Gastroesophageal sphincter (tissue), 3 donors: ENCODE results near the gene MASP2.

ENCODE experiments used
- EP300 ChIP-seq: sonication (generic); formaldehyde crosslinking; IDR thresholded peaks from one replicate; pipeline ENCODE4 v1.6.1; 2017; ENCODE audit warnings: antibody characterized with exemption, mild to moderate bottlenecking
- POLR2A ChIP-seq, 2 donors: fragments of 450-650 bp; IDR thresholded peaks; one replicate each; pipeline ENCODE4 v1.6.1; 2017; ENCODE audit warnings: antibody characterized with exemption in 2 of 2, mild to moderate bottlenecking in 2 of 2, moderate library complexity in 1 of 2
- POLR2AphosphoS5 ChIP-seq: sonication (generic); formaldehyde crosslinking; IDR thresholded peaks from one replicate; pipeline ENCODE4 v1.6.1; 2017; ENCODE audit warnings: antibody characterized with exemption
- TF ChIP-seq, protein P1 (sequence below), 4 experiments: fragments of 200-600 bp in 2 of 4; fragments of 450-650 bp in 2 of 4; sonication (generic) in 1 of 4; IDR thresholded peaks; one replicate each; pipeline ENCODE4 v1.5.1; 2017 to 2019; ENCODE audit warnings: antibody characterized with exemption in 4 of 4, mild to moderate bottlenecking in 2 of 4, moderate library complexity in 2 of 4

DNA sequence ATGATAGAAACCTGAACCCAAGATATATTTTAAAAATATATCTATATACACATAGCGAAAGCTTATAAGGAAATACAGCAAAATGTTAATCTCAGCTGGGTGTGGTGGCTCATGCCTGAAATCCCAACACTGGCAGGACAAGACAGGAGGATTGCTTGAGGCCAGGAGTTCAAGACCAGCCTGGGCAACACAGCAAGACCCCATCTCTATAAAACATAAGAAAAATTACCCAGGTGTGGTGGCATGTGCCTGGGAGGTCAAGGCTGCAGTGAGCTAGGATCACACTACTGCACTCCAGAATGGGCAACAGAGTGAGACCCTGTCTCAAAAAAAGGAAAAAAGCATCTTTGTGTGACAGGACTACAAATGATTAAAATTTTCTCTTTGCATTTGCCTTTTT, 18.8 kb upstream of the MASP2 start:
- no peak for TF ChIP-seq POLR2AphosphoS5
- TF ChIP-seq, protein P1, sequence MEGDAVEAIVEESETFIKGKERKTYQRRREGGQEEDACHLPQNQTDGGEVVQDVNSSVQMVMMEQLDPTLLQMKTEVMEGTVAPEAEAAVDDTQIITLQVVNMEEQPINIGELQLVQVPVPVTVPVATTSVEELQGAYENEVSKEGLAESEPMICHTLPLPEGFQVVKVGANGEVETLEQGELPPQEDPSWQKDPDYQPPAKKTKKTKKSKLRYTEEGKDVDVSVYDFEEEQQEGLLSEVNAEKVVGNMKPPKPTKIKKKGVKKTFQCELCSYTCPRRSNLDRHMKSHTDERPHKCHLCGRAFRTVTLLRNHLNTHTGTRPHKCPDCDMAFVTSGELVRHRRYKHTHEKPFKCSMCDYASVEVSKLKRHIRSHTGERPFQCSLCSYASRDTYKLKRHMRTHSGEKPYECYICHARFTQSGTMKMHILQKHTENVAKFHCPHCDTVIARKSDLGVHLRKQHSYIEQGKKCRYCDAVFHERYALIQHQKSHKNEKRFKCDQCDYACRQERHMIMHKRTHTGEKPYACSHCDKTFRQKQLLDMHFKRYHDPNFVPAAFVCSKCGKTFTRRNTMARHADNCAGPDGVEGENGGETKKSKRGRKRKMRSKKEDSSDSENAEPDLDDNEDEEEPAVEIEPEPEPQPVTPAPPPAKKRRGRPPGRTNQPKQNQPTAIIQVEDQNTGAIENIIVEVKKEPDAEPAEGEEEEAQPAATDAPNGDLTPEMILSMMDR (IDR thresholded peaks at IDR 0.05) = no peak
- no peak for TF ChIP-seq POLR2A (IDR thresholded peaks at IDR 0.05)
- TF ChIP-seq EP300 = no peak
